ENCODE results near the gene VWA8. TPM values are rescaled to one million over a fixed set of nuclear protein-coding genes. Genes with fewer than 3 reads are reported as not detected.

VWA8 gene
- total and polyA plus RNA-seq, 7 experiments from 2014 or later, result 4.8 to 26.3 (median 21.6) TPM

- peaks cover 20 to 55% (median 32%) of the 10 kb centered on the region in 5 donors for H3K36me3 Mint-ChIP-seq
- no peak overlapping the region for H3K27ac Mint-ChIP-seq
- H3K27me3 Mint-ChIP-seq, result no peaks in the 10 kb centered on the region
- POLR2A ChIA-PET, result no interaction called here
- no peak overlapping the region for H3K4me3 ChIP-seq (ENCODE audit: low read length)
- H3K27me3 ChIP-seq (ENCODE audit: control insufficient read depth in 2 of 2, insufficient read depth in 2 of 2, low read length in 2 of 2), result no peaks in the 10 kb centered on the region
- H3K36me3 ChIP-seq (ENCODE audit: control insufficient read depth in 2 of 3, insufficient read depth in 3 of 3, low read length in 3 of 3), result peaks cover 0 to 42% (median 3%) of the 10 kb centered on the region in 3 experiments
- intact Hi-C loops (cut with micrococcal nuclease), result loop anchor here in 1 of 2 donors (5.0 kb wide), 1 partner anchor 1682 kb away; no protein-coding TSS in a partner anchor
- CTCF ChIA-PET, result no interaction called here
- peaks cover 0 to 11% (median 0%) of the 10 kb centered on the region in 11 donors for H3K9me3 Mint-ChIP-seq
- H3K4me3 Mint-ChIP-seq, result no peak overlapping the region
- DNase-seq (no peak), ATAC-seq (no peak)
- H3K9me3 ChIP-seq (ENCODE audit: control insufficient read depth in 2 of 3, low read length in 3 of 3), result no peaks in the 10 kb centered on the region
- H3K4me1 ChIP-seq (ENCODE audit: control insufficient read depth in 2 of 2, insufficient read depth in 2 of 2, low read length in 2 of 2), result no peaks in the 10 kb centered on the region
- H3K4me1 Mint-ChIP-seq, result no peaks in the 10 kb centered on the region
- H3K27ac ChIP-seq (ENCODE audit: low read depth, low read length), result no peak overlapping the region
These were observed 346.8 kb downstream of the VWA8 start for GRCh38 chr13:41613984-41614661.

GRCh38 chr13:41613471-41613870 is 347.4 kb downstream of the VWA8 start:
- no peak overlapping the region for H3K27ac Mint-ChIP-seq
- intact Hi-C loops (cut with micrococcal nuclease), result loop anchor here in 1 of 2 donors (5.0 kb wide), 1 partner anchor 1681 kb away; no protein-coding TSS in a partner anchor
- Histone ChIP-seq H3K9me3 (ENCODE audit: control insufficient read depth in 2 of 3, low read length in 3 of 3) (no peaks in the 10 kb centered on the region), H3K4me3 (ENCODE audit: low read length) (no peak overlapping the region), H3K27me3 (ENCODE audit: control insufficient read depth in 2 of 2, insufficient read depth in 2 of 2, low read length in 2 of 2) (no peaks in the 10 kb centered on the region), H3K36me3 (ENCODE audit: control insufficient read depth in 2 of 3, insufficient read depth in 3 of 3, low read length in 3 of 3) (peaks cover 0 to 48% (median 3%) of the 10 kb centered on the region in 3 experiments), H3K4me1 (ENCODE audit: control insufficient read depth in 2 of 2, insufficient read depth in 2 of 2, low read length in 2 of 2) (no peaks in the 10 kb centered on the region), H3K27ac (ENCODE audit: low read depth, low read length) (no peak overlapping the region)
- no peak for DNase-seq
- no peak overlapping the region for H3K4me3 Mint-ChIP-seq
- CTCF ChIA-PET, result no interaction called here
- no peaks in the 10 kb centered on the region for H3K4me1 Mint-ChIP-seq
- POLR2A ChIA-PET, result no interaction called here
- peaks cover 15 to 61% (median 36%) of the 10 kb centered on the region in 5 donors for H3K36me3 Mint-ChIP-seq
- no peak for ATAC-seq
- H3K9me3 Mint-ChIP-seq, result peaks cover 0 to 7% (median 0%) of the 10 kb centered on the region in 11 donors
- no peaks in the 10 kb centered on the region for H3K27me3 Mint-ChIP-seq

GRCh38 chr13:41611385-41611784 is 349.5 kb downstream of the VWA8 start:
- no peak for DNase-seq
- Histone ChIP-seq H3K27me3 (ENCODE audit: control insufficient read depth in 2 of 2, insufficient read depth in 2 of 2, low read length in 2 of 2) (no peaks in the 10 kb centered on the region), H3K4me1 (ENCODE audit: control insufficient read depth in 2 of 2, insufficient read depth in 2 of 2, low read length in 2 of 2) (no peaks in the 10 kb centered on the region), H3K4me3 (ENCODE audit: low read length) (no peak overlapping the region), H3K9me3 (ENCODE audit: control insufficient read depth in 2 of 3, low read length in 3 of 3) (no peaks in the 10 kb centered on the region), H3K36me3 (ENCODE audit: control insufficient read depth in 2 of 3, insufficient read depth in 3 of 3, low read length in 3 of 3) (peaks cover 3 to 48% (median 6%) of the 10 kb centered on the region in 3 experiments), H3K27ac (ENCODE audit: low read depth, low read length) (no peak overlapping the region)
- Mint-ChIP-seq H3K9me3 (no peaks in the 10 kb centered on the region), H3K4me1 (no peaks in the 10 kb centered on the region), H3K4me3 (no peak overlapping the region), H3K27ac (no peak overlapping the region), H3K36me3 (peaks cover 13 to 66% (median 36%) of the 10 kb centered on the region in 5 donors), H3K27me3 (no peaks in the 10 kb centered on the region)
- ATAC-seq, result no peak
- CTCF ChIA-PET, result no interaction called here
- intact Hi-C loops (cut with micrococcal nuclease), result loop anchor here in 1 of 2 donors (5.0 kb wide), 1 partner anchor 1679 kb away; no protein-coding TSS in a partner anchor
- POLR2A ChIA-PET, result no interaction called here

GRCh38 chr13:41610404-41610803 is 350.5 kb downstream of the VWA8 start:
- Mint-ChIP-seq H3K4me1 (no peaks in the 10 kb centered on the region), H3K9me3 (no peaks in the 10 kb centered on the region), H3K4me3 (no peak overlapping the region), H3K27me3 (no peaks in the 10 kb centered on the region), H3K36me3 (peaks cover 15 to 65% (median 44%) of the 10 kb centered on the region in 5 donors), H3K27ac (no peak overlapping the region)
- CTCF ChIA-PET, result no interaction called here
- POLR2A ChIA-PET, result no interaction called here
- ATAC-seq, result no peak
- no peak overlapping the region for H3K4me3 ChIP-seq (ENCODE audit: low read length)
- no peaks in the 10 kb centered on the region for H3K4me1 ChIP-seq (ENCODE audit: control insufficient read depth in 2 of 2, insufficient read depth in 2 of 2, low read length in 2 of 2)
- intact Hi-C loops (cut with micrococcal nuclease), result loop anchor here in 1 of 2 donors (5.0 kb wide), 1 partner anchor 1678 kb away; no protein-coding TSS in a partner anchor
- peaks cover 3 to 55% (median 6%) of the 10 kb centered on the region in 3 experiments for H3K36me3 ChIP-seq (ENCODE audit: control insufficient read depth in 2 of 3, insufficient read depth in 3 of 3, low read length in 3 of 3)
- H3K9me3 ChIP-seq (ENCODE audit: control insufficient read depth in 2 of 3, low read length in 3 of 3), result no peaks in the 10 kb centered on the region
- no peak for DNase-seq
- no peaks in the 10 kb centered on the region for H3K27me3 ChIP-seq (ENCODE audit: control insufficient read depth in 2 of 2, insufficient read depth in 2 of 2, low read length in 2 of 2)
- H3K27ac ChIP-seq (ENCODE audit: low read depth, low read length), result no peak overlapping the region

GRCh38 chr13:41609828-41610227 is 351.1 kb downstream of the VWA8 start:
- no peak for DNase-seq
- H3K27me3 ChIP-seq (ENCODE audit: control insufficient read depth in 2 of 2, insufficient read depth in 2 of 2, low read length in 2 of 2), result no peaks in the 10 kb centered on the region
- Mint-ChIP-seq H3K27me3 (no peaks in the 10 kb centered on the region), H3K27ac (no peak overlapping the region), H3K4me1 (no peaks in the 10 kb centered on the region), H3K9me3 (no peaks in the 10 kb centered on the region), H3K36me3 (peaks cover 19 to 68% (median 50%) of the 10 kb centered on the region in 5 donors), H3K4me3 (no peak overlapping the region)
- H3K9me3 ChIP-seq (ENCODE audit: control insufficient read depth in 2 of 3, low read length in 3 of 3), result no peaks in the 10 kb centered on the region
- peaks cover 4 to 53% (median 6%) of the 10 kb centered on the region in 3 experiments for H3K36me3 ChIP-seq (ENCODE audit: control insufficient read depth in 2 of 3, insufficient read depth in 3 of 3, low read length in 3 of 3)
- POLR2A ChIA-PET, result no interaction called here
- no peak for ATAC-seq
- H3K4me1 ChIP-seq (ENCODE audit: control insufficient read depth in 2 of 2, insufficient read depth in 2 of 2, low read length in 2 of 2), result no peaks in the 10 kb centered on the region
- no peak overlapping the region for H3K4me3 ChIP-seq (ENCODE audit: low read length)
- intact Hi-C loops (cut with micrococcal nuclease), result loop anchor here in 1 of 2 donors (5.0 kb wide), 1 partner anchor 1678 kb away; no protein-coding TSS in a partner anchor
- CTCF ChIA-PET, result no interaction called here
- H3K27ac ChIP-seq (ENCODE audit: low read depth, low read length), result no peak overlapping the region

GRCh38 chr13:41608839-41609177 is 352.1 kb downstream of the VWA8 start:
- no peak for ATAC-seq
- H3K36me3 Mint-ChIP-seq, result peaks cover 20 to 66% (median 47%) of the 10 kb centered on the region in 5 donors
- DNase-seq, result no peak
- intact Hi-C loops (cut with micrococcal nuclease), result no loop called here
- no peaks in the 10 kb centered on the region for H3K27me3 ChIP-seq (ENCODE audit: control insufficient read depth in 2 of 2, insufficient read depth in 2 of 2, low read length in 2 of 2)
- no peaks in the 10 kb centered on the region for H3K27me3 Mint-ChIP-seq
- no peaks in the 10 kb centered on the region for H3K9me3 ChIP-seq (ENCODE audit: control insufficient read depth in 2 of 3, low read length in 3 of 3)
- H3K27ac Mint-ChIP-seq, result no peak overlapping the region
- no peak overlapping the region for H3K4me3 ChIP-seq (ENCODE audit: low read length)
- no peak overlapping the region for H3K27ac ChIP-seq (ENCODE audit: low read depth, low read length)
- H3K9me3 Mint-ChIP-seq, result no peaks in the 10 kb centered on the region
- no peaks in the 10 kb centered on the region for H3K4me1 ChIP-seq (ENCODE audit: control insufficient read depth in 2 of 2, insufficient read depth in 2 of 2, low read length in 2 of 2)
- ChIA-PET POLR2A (interaction anchor here (0.8 kb wide), 1 partner anchor 120 kb away, joined by 3 read pairs; no protein-coding TSS in a partner anchor), CTCF (no interaction called here)
- H3K4me3 Mint-ChIP-seq, result no peak overlapping the region
- H3K36me3 ChIP-seq (ENCODE audit: control insufficient read depth in 2 of 3, insufficient read depth in 3 of 3, low read length in 3 of 3), result peaks cover 6 to 42% (median 7%) of the 10 kb centered on the region in 3 experiments
- H3K4me1 Mint-ChIP-seq, result peaks cover 0 to 1% (median 0%) of the 10 kb centered on the region in 7 donors
